LNCaP clone FGC (cell line): ENCODE measurements around the gene FAM237B.
"Not testable (repeated sequence)": the region's sequence is repeated elsewhere in the genome, so short reads cannot be mapped to it uniquely, and the experiment has no call there.

Experiments used
- DNase-seq: peaks from one replicate; pipeline ENCODE4 v3.0.0-alpha.2; 2011; ENCODE audit warnings: low read depth
- H3K4me3 ChIP-seq: 2 replicates; pipeline ENCODE4 v1.5.1; 2011; ENCODE audit warnings: mild to moderate bottlenecking, low read depth, low read length, control low read depth
- TF ChIP-seq, protein P1 (sequence below): IDR thresholded peaks from 2 replicates; pipeline ENCODE4 v1.5.1; 2012; ENCODE audit warnings: mild to moderate bottlenecking; ENCODE audit not compliant: control insufficient read depth, insufficient read depth; ENCODE audit errors: extremely low read depth

FAM237B gene

DNA sequence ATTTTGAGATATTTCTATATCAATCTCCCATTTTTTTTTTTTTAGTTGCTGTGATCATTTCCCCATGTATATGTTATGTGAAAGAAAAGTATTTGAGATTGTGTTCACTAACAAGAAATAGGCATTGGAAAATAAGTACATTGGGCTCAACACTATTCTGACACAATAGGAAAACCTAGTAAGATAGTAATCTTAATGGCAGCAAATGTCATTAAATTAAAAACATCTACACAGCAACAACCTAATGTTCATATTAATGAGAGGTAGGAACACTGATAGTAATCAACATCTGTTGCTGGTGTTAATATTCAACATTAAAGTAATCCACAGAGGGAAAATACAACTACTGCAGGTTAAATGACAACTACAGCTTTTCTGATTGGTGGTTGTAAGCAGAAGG is 23.9 kb upstream of the FAM237B start:
- TF ChIP-seq, protein P1, sequence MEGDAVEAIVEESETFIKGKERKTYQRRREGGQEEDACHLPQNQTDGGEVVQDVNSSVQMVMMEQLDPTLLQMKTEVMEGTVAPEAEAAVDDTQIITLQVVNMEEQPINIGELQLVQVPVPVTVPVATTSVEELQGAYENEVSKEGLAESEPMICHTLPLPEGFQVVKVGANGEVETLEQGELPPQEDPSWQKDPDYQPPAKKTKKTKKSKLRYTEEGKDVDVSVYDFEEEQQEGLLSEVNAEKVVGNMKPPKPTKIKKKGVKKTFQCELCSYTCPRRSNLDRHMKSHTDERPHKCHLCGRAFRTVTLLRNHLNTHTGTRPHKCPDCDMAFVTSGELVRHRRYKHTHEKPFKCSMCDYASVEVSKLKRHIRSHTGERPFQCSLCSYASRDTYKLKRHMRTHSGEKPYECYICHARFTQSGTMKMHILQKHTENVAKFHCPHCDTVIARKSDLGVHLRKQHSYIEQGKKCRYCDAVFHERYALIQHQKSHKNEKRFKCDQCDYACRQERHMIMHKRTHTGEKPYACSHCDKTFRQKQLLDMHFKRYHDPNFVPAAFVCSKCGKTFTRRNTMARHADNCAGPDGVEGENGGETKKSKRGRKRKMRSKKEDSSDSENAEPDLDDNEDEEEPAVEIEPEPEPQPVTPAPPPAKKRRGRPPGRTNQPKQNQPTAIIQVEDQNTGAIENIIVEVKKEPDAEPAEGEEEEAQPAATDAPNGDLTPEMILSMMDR: no peak
- no peak overlapping the region for H3K4me3 ChIP-seq
- no peak for DNase-seq

DNA sequence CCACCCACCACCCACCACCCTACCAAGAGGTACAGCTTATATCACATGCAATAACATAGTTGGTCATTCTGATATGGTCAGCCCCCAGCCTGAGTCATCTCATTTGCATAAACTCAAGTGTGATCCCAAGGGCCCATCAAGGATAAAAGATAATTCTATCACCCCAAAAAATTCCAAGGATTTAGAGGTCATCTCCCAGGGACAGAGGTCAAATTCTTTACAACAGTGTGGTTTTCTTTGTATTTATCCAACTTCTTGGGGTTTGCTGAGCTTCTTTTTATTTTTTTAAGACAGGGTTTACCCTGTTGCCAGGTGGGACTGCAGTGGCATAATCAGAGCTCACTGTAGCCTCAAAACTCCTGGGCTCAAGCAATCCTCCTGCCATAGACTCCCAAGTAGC is 16.0 kb upstream of the FAM237B start:
- TF ChIP-seq, protein P1: no peak

DNA sequence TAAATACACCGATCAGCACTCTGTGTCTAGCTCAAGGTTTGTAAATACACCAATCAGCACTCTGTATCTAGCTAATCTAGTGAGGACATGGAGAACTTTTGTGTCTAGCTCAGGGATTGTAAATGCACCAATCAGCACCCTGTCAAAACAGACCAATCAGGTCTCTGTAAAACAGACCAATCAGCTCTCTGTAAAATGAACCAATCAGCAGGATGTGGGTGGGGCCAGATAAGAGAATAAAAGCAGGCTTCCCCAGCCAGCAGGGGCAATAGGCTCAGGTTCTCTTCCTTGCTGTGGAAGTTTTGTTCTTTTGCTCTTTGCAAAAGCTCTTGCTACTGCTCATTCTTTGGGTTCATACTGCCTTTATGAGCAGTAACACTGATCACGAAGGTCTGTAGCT is 13.8 kb upstream of the FAM237B start:
- not testable (repeated sequence) for DNase-seq, H3K4me3 ChIP-seq

More for the DNA sequence above, 16.0 kb upstream of the FAM237B start:
- H3K4me3 ChIP-seq: no peak overlapping the region
- no peak for DNase-seq

DNA sequence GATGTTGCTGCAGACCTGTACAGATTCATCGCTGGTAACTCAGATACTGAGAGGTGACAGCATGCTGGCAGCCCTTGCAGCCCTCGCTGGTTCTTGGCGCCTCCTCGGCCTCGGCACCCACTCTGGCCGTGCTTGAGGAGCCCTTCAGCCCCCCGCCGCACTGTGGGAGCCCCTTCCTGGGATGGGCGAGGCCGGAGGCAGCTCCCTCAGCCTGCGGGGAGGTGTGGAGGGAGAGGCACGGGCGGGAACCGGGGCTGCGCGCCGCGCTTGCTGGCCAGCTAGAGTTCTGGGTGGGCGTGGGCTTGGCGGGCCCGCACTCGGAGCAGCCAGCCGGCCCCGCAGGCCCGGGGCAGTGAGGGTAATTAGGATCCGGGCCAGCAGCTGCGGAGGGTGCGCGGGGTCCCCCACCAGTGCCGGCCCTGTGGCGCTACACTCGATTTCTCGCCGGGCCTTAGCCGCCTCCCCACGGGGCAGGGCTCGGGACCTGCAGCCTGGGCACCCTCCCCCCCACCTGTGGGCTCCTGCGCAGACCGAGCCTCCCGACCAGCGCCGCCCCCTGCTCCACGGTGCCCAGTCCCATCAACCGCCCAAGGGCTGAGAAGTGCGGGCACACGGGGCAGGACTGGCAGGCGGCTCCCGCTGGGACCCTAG is 13.2 kb upstream of the FAM237B start:
- DNase-seq: no peak
- no peak overlapping the region for H3K4me3 ChIP-seq
- TF ChIP-seq, protein P1: no peak

DNA sequence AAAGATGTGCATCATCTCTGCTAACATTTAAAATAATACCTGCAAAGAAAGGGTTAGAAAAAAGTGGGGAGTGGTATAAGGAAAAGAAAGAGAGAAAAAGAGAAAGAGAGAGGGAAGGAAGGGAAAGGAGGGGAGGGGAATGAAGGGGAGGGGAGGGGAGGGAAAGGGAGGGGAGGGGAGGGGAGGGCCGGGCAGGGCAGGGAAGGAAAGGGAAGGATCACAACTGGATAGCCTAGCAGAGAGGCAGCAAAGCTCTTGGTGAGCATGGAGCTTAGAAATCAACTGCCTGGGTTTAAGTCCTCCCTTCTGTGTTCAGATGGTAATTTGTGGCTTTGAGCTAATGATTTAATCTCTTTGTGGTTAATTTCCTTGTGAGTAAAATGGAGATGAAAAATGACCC is 5.4 kb upstream of the FAM237B start:
- TF ChIP-seq, protein P1: no peak
- no peak for DNase-seq
- H3K4me3 ChIP-seq: no peak overlapping the region

DNA sequence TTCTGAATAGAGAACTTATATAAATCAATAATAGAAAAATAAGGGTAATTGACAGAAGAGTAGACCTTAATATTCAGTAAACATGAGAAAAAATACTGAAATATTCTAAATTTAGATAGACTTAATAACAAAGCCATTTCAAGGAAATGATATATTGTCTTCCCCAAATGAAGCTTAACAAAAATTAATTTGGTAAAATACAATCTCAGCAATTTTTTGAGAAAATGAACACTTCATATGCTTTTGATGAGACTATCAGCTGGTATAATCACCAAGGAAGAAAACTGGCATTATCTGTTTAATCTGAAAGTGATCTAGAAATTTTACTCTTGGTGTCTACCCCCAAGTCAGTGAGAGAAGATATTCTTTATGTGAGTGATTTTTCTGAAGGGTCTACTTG is 1.7 kb upstream of the FAM237B start:
- no peak overlapping the region for H3K4me3 ChIP-seq
- DNase-seq: no peak
- TF ChIP-seq, protein P1: no peak

DNA sequence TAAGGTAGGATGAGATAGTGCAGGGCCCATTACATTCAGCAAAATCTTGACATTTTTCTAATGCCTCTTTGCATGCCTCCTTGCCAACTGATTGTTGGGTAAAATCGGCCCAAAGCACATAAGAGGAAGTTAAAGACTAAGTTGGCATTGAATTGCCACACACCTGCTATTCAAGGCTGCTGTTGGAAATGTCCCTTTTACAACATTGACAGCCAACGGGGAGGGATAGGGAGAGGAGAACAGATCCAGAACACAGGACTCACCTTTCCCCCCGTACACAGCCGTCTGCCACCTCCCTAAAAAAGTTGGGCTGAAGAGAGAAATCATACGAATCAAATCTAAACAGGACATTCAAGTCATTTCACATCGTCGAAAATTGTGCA is 695 bp downstream of the FAM237B start:
- no peak overlapping the region for H3K4me3 ChIP-seq
- no peak for DNase-seq
- TF ChIP-seq, protein P1: no peak
